ENCODE data around the gene LSM6. TPM values are rescaled to one million over a fixed set of nuclear protein-coding genes. Genes with fewer than 3 reads are reported as not detected.

The LSM6 gene
- total and polyA plus RNA-seq, 12 donors = 10.7 to 49.4 (median 25.7) TPM

DNA sequence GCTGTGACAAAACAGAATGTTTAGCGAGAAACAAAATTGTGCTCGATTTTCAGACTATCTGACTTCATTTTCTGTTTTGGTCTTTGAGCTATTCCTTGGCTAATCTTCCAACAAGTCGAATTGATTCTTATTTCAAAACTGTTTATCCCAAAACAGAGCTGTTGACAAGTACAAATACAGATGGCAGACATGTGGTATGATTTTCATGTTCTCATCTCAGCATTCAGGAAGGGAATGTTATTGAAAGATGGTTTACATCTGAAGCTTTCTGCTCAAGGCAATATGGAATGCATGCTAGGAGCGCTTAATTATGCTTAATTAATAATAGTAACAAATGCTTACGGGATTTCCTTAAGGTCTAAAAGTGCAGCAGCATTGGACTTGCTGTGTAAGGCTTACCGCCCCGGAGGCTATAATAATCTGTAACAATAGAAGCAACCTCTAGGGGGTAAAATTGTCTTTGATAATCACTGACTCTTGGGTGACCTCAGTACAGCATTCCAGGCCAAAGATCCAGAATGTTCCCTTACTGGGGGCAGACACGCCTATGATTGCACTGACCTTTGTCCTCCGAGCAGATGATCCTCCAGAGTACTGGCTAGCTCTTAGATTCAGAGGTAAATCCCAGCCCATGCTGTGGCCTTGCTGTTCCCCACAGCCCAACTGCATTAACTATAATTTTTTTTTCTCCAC, 16.4 kb downstream of the LSM6 start:
- Histone ChIP-seq H3K4me3 (no peak overlapping the region), H3K36me3 (replicated peaks in 1 of 2) (peaks cover 0 to 21% of the 10 kb centered on the region in 2 donors), H3K4me1 (replicated peaks in 1 of 2) (no peaks in the 10 kb centered on the region), H3K27me3 (no peaks in the 10 kb centered on the region), H3K27ac (no peak overlapping the region), H3K9me3 (replicated peaks in 1 of 3) (no peaks in the 10 kb centered on the region)
- peak in 1 of 7 donors; percentile 3 for DNase-seq
- no peak for TF ChIP-seq POLR2A (IDR thresholded peaks at IDR 0.05)
- TF ChIP-seq, protein P1, sequence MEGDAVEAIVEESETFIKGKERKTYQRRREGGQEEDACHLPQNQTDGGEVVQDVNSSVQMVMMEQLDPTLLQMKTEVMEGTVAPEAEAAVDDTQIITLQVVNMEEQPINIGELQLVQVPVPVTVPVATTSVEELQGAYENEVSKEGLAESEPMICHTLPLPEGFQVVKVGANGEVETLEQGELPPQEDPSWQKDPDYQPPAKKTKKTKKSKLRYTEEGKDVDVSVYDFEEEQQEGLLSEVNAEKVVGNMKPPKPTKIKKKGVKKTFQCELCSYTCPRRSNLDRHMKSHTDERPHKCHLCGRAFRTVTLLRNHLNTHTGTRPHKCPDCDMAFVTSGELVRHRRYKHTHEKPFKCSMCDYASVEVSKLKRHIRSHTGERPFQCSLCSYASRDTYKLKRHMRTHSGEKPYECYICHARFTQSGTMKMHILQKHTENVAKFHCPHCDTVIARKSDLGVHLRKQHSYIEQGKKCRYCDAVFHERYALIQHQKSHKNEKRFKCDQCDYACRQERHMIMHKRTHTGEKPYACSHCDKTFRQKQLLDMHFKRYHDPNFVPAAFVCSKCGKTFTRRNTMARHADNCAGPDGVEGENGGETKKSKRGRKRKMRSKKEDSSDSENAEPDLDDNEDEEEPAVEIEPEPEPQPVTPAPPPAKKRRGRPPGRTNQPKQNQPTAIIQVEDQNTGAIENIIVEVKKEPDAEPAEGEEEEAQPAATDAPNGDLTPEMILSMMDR (IDR thresholded peaks at IDR 0.05) = peak in 1 of 6 experiments; percentile 3
- WGBS, 4 donors = 76 to 84% (median 78%) methylated on average over 9 of the region's 9 CpGs
- intact Hi-C loops (cut with DNase I) = no loop called here

DNA sequence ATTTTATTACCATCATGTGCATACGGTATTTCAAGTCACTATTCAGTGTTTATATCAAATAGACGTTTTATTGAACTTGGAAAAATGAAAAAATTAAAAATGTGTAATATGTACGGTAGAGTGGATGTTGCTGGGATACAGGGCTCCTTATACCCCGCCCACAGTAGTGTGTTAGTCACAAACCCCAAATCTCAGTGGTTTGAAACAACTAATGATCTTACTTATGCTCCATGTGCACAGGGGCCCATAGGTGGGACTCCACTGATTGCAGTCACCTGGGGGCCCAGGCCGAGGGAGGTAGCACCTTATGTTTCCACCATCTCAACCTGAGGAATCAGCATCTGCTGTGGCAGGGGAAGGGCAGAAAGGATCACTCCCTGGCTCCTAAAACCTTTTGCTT, 18.1 kb downstream of the LSM6 start:
- no peak overlapping the region for H3K4me3 ChIP-seq
- DNase-seq = no peak
- H3K36me3 ChIP-seq (replicated peaks in 1 of 2) = peaks cover 0 to 16% of the 10 kb centered on the region in 2 donors
- H3K27ac ChIP-seq = no peak overlapping the region
- no peaks in the 10 kb centered on the region for H3K27me3 ChIP-seq
- TF ChIP-seq, protein P1 (IDR thresholded peaks at IDR 0.05) = no peak
- no peak for TF ChIP-seq POLR2A (IDR thresholded peaks at IDR 0.05)
- WGBS, 4 donors = 89 to 94% (median 92%) methylated on average over 4 to 5 of the region's 5 CpGs
- H3K4me1 ChIP-seq (replicated peaks in 1 of 2) = no peaks in the 10 kb centered on the region
- intact Hi-C loops (cut with DNase I) = no loop called here
- H3K9me3 ChIP-seq (replicated peaks in 1 of 3) = no peaks in the 10 kb centered on the region

DNA sequence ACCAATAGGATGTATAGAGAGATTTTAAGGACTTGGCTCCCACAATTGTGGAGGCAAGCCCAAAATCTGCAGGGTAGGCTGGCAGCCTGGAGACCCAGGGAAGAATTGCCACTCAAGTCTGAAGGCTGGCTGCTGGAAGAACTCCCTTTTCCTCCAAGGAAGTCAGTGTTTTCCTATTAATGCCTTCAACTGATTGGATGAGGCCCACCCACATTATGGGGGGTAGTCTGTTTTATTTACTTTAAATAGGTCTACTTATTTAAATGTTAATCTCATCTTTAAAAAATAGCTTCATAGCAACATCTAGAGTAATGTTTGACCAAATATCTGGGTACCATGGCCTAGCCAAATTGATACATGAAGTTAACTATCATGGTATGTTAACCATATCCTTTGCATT, 18.7 kb downstream of the LSM6 start:
- H3K36me3 ChIP-seq (replicated peaks in 1 of 2) = peaks cover 0 to 15% of the 10 kb centered on the region in 2 donors
- no peak overlapping the region for H3K27ac ChIP-seq
- H3K9me3 ChIP-seq (replicated peaks in 1 of 3) = no peaks in the 10 kb centered on the region
- no peak overlapping the region for H3K4me3 ChIP-seq
- no peaks in the 10 kb centered on the region for H3K4me1 ChIP-seq (replicated peaks in 1 of 2)
- no peak for DNase-seq
- no peaks in the 10 kb centered on the region for H3K27me3 ChIP-seq
- TF ChIP-seq POLR2A (IDR thresholded peaks at IDR 0.05) = no peak
- TF ChIP-seq, protein P1 (IDR thresholded peaks at IDR 0.05) = no peak
- intact Hi-C loops (cut with DNase I) = no loop called here

DNA sequence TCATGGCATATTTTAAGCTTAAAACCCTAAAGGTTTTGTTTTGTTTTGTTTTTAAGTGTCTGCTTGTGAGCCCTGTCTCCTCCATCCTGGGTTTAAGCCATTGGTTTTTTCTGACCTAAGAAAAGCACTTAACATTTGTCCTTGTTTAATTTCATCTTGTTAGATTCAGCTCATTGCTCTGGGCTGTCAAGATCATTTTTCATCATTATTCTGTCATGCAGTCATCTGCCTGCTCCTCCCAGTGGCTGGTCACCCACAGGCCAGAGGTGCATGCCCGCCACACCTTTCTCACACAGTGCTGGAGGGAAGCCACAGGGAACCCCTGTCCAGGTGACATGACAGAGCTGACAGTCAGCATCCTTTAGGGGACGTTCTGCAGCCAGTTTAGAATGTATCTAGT, 27.1 kb downstream of the LSM6 start:
- Histone ChIP-seq H3K9me3 (replicated peaks in 1 of 3) (no peaks in the 10 kb centered on the region), H3K27ac (no peak overlapping the region), H3K36me3 (replicated peaks in 1 of 2) (no peaks in the 10 kb centered on the region), H3K4me3 (no peak overlapping the region), H3K4me1 (replicated peaks in 1 of 2) (no peaks in the 10 kb centered on the region), H3K27me3 (no peaks in the 10 kb centered on the region)
- DNase-seq = no peak
- TF ChIP-seq POLR2A (IDR thresholded peaks at IDR 0.05) = no peak
- TF ChIP-seq, protein P1 (IDR thresholded peaks at IDR 0.05) = no peak
- 77 to 81% (median 79%) methylated on average over 2 of the region's 2 CpGs for WGBS, 4 donors
- intact Hi-C loops (cut with DNase I) = no loop called here
